Heart right ventricle (tissue), 16 donors: Measurements from ENCODE around the gene ZMPSTE24. TPM values are rescaled to one million over a fixed set of nuclear protein-coding genes. Genes with fewer than 3 reads are reported as not detected.

Source experiments
- ATAC-seq, 8 donors: fragments of 200-7000 bp; cut with Tn5 transposase; one replicate each; pipeline ENCODE4 v1.9.1; 2020; ENCODE audit warnings: mild to moderate bottlenecking in 8 of 8, moderate library complexity in 8 of 8, moderate number of reproducible peaks in 1 of 8
- DNase-seq, 2 donors: peaks; one replicate each; pipeline ENCODE4 v3.0.0-alpha.2; 2020
- H3K27ac ChIP-seq, 10 donors: fragments of 200-600 bp; sonication (generic) in 2 of 10; one replicate each; pipeline versions ENCODE4 v1.5.0 to v1.8.0; 2020 to 2022; ENCODE audit warnings: mild to moderate bottlenecking in 3 of 10
- H3K27me3 ChIP-seq, 7 donors: fragments of 200-600 bp; one replicate each; pipeline ENCODE4 v1.8.0; 2021 to 2022; ENCODE audit warnings: mild to moderate bottlenecking in 2 of 7
- H3K36me3 ChIP-seq, 9 donors: fragments of 200-600 bp; sonication (generic) in 1 of 9; one replicate each; pipeline versions ENCODE4 v1.5.0 to v1.8.0; 2020 to 2022; ENCODE audit warnings: mild to moderate bottlenecking in 2 of 9
- H3K4me1 ChIP-seq, 9 donors: fragments of 200-600 bp; sonication (generic) in 1 of 9; one replicate each; pipeline versions ENCODE4 v1.5.0 to v1.8.0; 2020 to 2022; ENCODE audit warnings: mild to moderate bottlenecking in 4 of 9
- H3K4me3 ChIP-seq, 10 donors: fragments of 200-600 bp; sonication (generic) in 2 of 10; one replicate each; pipeline versions ENCODE4 v1.5.0 to v1.8.0; 2020 to 2022; ENCODE audit warnings: mild to moderate bottlenecking in 7 of 10, moderate library complexity in 2 of 10
- H3K9me3 ChIP-seq, 11 donors: fragments of 200-600 bp in 10 of 11; sonication (generic) in 2 of 11; one replicate each; pipeline versions ENCODE4 v1.5.0 to v1.8.0; 2013 to 2022; ENCODE audit warnings: mild to moderate bottlenecking in 2 of 11, control low read depth in 1 of 11, moderate library complexity in 1 of 11
- WGBS, 2 donors: extraction: QIAGEN DNeasy Blood & Tissue Kit; methylation state at CpG; one replicate each; pipeline ENCODE4 v1.1.7; 2013; ENCODE audit warnings: inconsistent platforms in 1 of 2; 5-methylcytosine and 5-hydroxymethylcytosine counted together
- intact Hi-C, 10 donors: fragments of 100-400 bp; cut with DNase I; formaldehyde crosslinking; loops; one replicate each; pipeline versions ENCODE4 v1.11.1 to v1.14.2; 2022
- polyA plus RNA-seq, 2 donors: library from polyadenylated mRNA; stranded (reverse); fragments of 200-250 nt; gene quantifications; one replicate each; pipeline ENCODE4 v1.2.3, GENCODE V29; 2013
- total RNA-seq, 10 donors: library from RNA; stranded (reverse); fragmentation: NEBNext Ultra II Directional in 3 of 10; extraction: Animal tissue kit (Norgen Biotek cat#: 25700) in 3 of 10; gene quantifications; one replicate each; pipeline versions ENCODE4 v1.2.1 to v1.2.4, GENCODE V29; 2021 to 2023
- TF ChIP-seq, protein P1 (sequence below), 9 donors: fragments of 200-600 bp; sonication (generic) in 2 of 9; IDR thresholded peaks; one replicate each; pipeline versions ENCODE4 v1.5.0 to v1.8.0; 2021 to 2022; ENCODE audit warnings: antibody characterized with exemption in 9 of 9, mild to moderate bottlenecking in 5 of 9, moderate library complexity in 1 of 9
- donor health status: Arrhythmogenic right ventricular cardiomyopathy.
- donor health status: ischemic (EF 13 %, LVEDD 7.1; RV severe dilation, severe dysfunction).
- donor health status: healthy with polysubstance abuse.
- donor health status: DM: no; HTN: yes; CAD: no.
- donor health status: DM: no; HTN: no; CAD: no.
- donor health status: ischemic (EF 25% LVEDD 6.9; RV normal size, moderate dysfunction).
- donor health status: ischemic (EF 25% LVEDD 5.7; RV mildly dilated, moderate dysfunction).
- donor health status: healthy.
- donor health status: DM: yes; HTN: yes; CAD: no.
- donor health status: Ischemic cardiomyopathy.
- donor health status: ischemic (EF 35%, LVEDD 5.7; RV mildly dilated, moderate dysfunction).
- donor health status: nonischemic (EF 11% LVEDD 7.7; RV severe dilation, severe dysfunction).
- donor health status: DM: yes; HTN: yes; CAD: no.
- donor health status: PGD.
- donor health status: ischemic (EF 29% LVEDD 5.4; RV normal size, mild dysfunction).
- donor health status: nonischemic (EF 23%, LVEDD 6.1; RV moderate dilation, normal function).

The ZMPSTE24 gene
- total and polyA plus RNA-seq, 12 donors = 19.9 to 47.5 (median 27.5) TPM

DNA sequence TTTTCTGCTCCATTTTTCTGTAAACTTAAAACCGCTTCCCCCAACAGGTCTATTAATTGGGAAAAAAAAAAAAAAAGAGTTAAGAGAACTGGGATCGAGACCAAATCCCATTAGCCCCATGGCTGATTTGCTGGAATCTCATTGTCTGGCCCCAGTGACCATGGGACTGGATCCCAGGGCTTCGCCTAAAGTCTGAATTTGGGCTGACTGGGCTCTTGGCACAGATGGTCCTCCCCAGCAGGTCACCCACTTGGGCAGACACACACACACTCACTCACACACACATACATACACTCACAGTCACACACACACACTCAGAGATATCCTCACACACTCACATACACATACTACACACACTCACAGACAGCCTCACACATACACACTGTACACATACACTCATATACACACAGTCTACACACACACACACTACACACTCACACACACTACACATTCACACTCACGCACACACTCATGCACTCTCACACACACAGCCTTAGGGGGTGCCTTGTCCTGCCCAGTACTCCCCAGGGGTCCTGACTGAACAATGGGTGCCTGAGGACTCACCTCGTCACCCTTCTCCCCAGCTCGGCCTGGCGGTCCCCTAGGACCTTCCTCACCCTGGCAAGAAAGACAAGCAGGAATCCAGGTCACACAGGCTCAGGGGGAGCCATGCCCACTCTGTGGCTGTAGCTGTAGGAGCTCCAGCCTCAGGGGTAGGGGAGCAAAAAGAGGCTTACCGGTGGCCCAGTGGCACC lies 51.5 kb downstream of the ZMPSTE24 start:
- Histone ChIP-seq H3K36me3 (no peaks in the 10 kb centered on the region), H3K4me1 (peaks cover 0 to 11% (median under 1%) of the 10 kb centered on the region in 9 donors), H3K27ac (no peak overlapping the region), H3K9me3 (no peaks in the 10 kb centered on the region), H3K4me3 (no peak overlapping the region), H3K27me3 (peaks cover 0 to 6% (median 0%) of the 10 kb centered on the region in 7 donors)
- TF ChIP-seq, protein P1, sequence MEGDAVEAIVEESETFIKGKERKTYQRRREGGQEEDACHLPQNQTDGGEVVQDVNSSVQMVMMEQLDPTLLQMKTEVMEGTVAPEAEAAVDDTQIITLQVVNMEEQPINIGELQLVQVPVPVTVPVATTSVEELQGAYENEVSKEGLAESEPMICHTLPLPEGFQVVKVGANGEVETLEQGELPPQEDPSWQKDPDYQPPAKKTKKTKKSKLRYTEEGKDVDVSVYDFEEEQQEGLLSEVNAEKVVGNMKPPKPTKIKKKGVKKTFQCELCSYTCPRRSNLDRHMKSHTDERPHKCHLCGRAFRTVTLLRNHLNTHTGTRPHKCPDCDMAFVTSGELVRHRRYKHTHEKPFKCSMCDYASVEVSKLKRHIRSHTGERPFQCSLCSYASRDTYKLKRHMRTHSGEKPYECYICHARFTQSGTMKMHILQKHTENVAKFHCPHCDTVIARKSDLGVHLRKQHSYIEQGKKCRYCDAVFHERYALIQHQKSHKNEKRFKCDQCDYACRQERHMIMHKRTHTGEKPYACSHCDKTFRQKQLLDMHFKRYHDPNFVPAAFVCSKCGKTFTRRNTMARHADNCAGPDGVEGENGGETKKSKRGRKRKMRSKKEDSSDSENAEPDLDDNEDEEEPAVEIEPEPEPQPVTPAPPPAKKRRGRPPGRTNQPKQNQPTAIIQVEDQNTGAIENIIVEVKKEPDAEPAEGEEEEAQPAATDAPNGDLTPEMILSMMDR (IDR thresholded peaks at IDR 0.05) = no peak
- intact Hi-C loops = loop anchor here in 1 of 10 donors (5.0 kb wide), 1 partner anchor 147 kb away; the partner anchor contains the start of gene RLF
- DNase-seq (no peak), ATAC-seq (no peak)
- WGBS, 2 donors = 76 to 77% methylated on average over 8 of the region's 8 CpGs

DNA sequence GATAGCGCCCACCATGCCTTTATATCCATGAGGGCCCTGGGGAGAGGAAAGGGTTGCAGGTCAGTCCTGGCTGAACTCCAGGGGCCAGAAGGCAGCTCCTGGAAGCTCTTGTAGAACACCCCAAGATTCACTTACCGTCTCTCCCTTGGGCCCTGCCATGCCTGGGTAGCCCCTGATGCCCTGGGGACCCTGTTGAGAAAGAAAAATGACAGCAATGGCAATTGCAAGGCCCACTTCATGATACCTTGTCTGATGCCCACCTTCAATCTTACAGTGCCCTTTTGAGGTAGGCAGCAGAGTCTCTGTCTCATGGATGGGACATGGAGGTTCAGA lies 52.1 kb downstream of the ZMPSTE24 start:
- TF ChIP-seq, protein P1 (IDR thresholded peaks at IDR 0.05) = no peak
- intact Hi-C loops = loop anchor here in 1 of 10 donors (5.0 kb wide), 1 partner anchor 148 kb away; the partner anchor contains the start of gene RLF
- Histone ChIP-seq H3K4me3 (no peak overlapping the region), H3K27ac (no peak overlapping the region), H3K27me3 (peaks cover 0 to 10% (median 0%) of the 10 kb centered on the region in 7 donors), H3K4me1 (peaks cover 0 to 17% (median 6%) of the 10 kb centered on the region in 9 donors), H3K9me3 (no peaks in the 10 kb centered on the region), H3K36me3 (no peaks in the 10 kb centered on the region)
- ATAC-seq (no peak), DNase-seq (no peak)
- WGBS, 2 donors = 74 to 98% methylated on average over 2 of the region's 2 CpGs

DNA sequence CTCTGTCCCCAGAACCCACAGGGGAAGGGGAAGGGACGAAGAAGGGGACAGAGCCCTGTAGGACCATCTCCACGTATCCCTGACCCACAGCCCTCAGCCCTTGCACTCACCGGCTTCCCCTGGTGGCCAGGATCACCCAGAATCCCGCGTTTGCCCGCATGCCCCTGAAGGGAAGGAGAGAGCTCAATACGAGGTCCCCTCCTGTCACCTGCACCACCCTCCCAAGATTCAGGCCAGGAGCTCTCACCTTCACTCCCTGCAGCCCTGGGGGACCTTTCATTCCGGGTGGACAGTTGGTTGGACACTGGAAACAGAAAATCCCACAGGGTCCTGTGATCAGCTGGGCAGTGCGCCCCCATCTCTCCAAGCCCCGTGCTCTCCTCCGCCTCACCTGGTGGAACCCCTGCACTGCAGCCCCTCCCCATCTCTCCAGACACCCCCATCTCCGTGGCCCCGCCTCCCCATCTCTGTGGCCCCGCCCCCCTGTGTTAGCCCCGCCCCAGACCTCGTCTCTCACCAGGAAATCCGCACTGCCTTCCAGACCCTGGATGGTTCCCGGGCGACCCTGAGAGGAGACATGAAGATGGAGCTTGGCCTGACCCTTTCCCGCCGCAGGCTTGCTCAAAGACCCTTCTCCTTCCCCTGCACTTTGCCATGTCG lies 53.1 kb downstream of the ZMPSTE24 start:
- TF ChIP-seq, protein P1 (IDR thresholded peaks at IDR 0.05) = no peak
- H3K9me3 ChIP-seq = no peaks in the 10 kb centered on the region
- WGBS, 2 donors = 75 to 76% methylated on average over 22 of the region's 22 CpGs
- DNase-seq = no peak
- peaks cover 0 to 20% (median 7%) of the 10 kb centered on the region in 7 donors for H3K27me3 ChIP-seq
- no peak overlapping the region for H3K27ac ChIP-seq
- no peaks in the 10 kb centered on the region for H3K36me3 ChIP-seq
- no peak for ATAC-seq
- no peak overlapping the region for H3K4me3 ChIP-seq
- peaks cover 3 to 26% (median 15%) of the 10 kb centered on the region in 9 donors for H3K4me1 ChIP-seq
- intact Hi-C loops = loop anchor here in 1 of 10 donors (5.0 kb wide), 1 partner anchor 149 kb away; the partner anchor contains the start of gene RLF

DNA sequence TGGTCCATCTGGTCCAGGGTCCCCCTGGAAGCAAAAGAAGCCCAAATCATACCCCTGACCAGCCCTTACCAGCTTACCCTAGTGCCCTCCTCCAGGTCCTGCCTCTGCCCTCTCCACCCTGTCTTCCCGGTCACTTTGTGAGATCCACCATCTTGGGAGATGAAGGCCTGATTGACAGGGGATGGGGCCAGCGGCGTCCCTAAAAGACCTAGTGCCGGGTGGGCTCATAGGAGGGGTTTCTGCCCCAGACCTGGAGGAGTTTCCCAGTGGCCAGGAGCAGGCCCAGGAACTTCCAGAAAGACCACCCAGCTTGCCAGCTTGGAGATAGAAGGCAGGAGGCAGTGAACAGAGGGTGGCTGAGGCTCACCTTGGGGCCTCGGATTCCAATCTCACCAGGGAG lies 53.7 kb downstream of the ZMPSTE24 start:
- no peaks in the 10 kb centered on the region for H3K36me3 ChIP-seq
- no peak overlapping the region for H3K27ac ChIP-seq
- WGBS, 2 donors = 92 to 93% methylated on average over 5 of the region's 5 CpGs
- DNase-seq = no peak
- H3K27me3 ChIP-seq = peaks cover 4 to 25% (median 13%) of the 10 kb centered on the region in 7 donors
- H3K4me3 ChIP-seq = no peak overlapping the region
- intact Hi-C loops = loop anchor here in 1 of 10 donors (5.0 kb wide), 1 partner anchor 149 kb away; the partner anchor contains the start of gene RLF
- ATAC-seq = no peak
- peaks cover 8 to 32% (median 20%) of the 10 kb centered on the region in 9 donors for H3K4me1 ChIP-seq
- no peaks in the 10 kb centered on the region for H3K9me3 ChIP-seq
- TF ChIP-seq, protein P1 (IDR thresholded peaks at IDR 0.05) = no peak
